ENCODE measurements around the gene JUNB.

- TF ChIP-seq POLR2A (IDR thresholded peaks at IDR 0.05): peak in 1 of 2 donors; percentile 59
- no peak for TF ChIP-seq CTCF (IDR thresholded peaks at IDR 0.05)
Observed at GRCh38 chr19:12801466-12802266, 10.4 kb downstream of the JUNB start, which contains the start of the genes PRDX2 and THSD8.
